B cell (primary cell): ENCODE measurements around the gene RIN3.

Experiments
- CTCF ChIP-seq: fragments of 200-600 bp; IDR thresholded peaks from one replicate; pipeline ENCODE4 v1.8.0; 2022; ENCODE audit warnings: antibody characterized with exemption, mild to moderate bottlenecking
- EZH2 ChIP-seq: IDR thresholded peaks from 2 replicates; pipeline ENCODE4 v1.6.1; 2012; ENCODE audit warnings: borderline replicate concordance, low read depth, mild to moderate bottlenecking, moderate library complexity, low read length; ENCODE audit not compliant: insufficient read depth, poor library complexity, severe bottlenecking

- TF ChIP-seq CTCF (no peak), EZH2 (no peak)
Observed at GRCh38 chr14:92687681-92688433, 174.3 kb downstream of the RIN3 start.
